Pancreas (tissue), 10 donors: ENCODE measurements around the gene ADGRB2. TPM values are rescaled to one million over a fixed set of nuclear protein-coding genes. Genes with fewer than 3 reads are reported as not detected.

Experiments used
- ATAC-seq, 4 donors: fragments of 200-7000 bp; cut with Tn5 transposase; one replicate each; pipeline versions ENCODE4 v1.8.0 to v1.9.1; 2020; ENCODE audit warnings: mild to moderate bottlenecking in 4 of 4, moderate library complexity in 4 of 4
- DNase-seq, 6 donors: peaks; one replicate each; pipeline ENCODE4 v3.0.0-alpha.2; 2020
- FAIRE-seq: peaks from 2 replicates; lab custom pipeline; 2012; peaks lifted over from hg19 to GRCh38; lab: Jason Lieb, UNC
- H3K27ac ChIP-seq, 4 donors: fragments of 200-600 bp; sonication (generic); 1 replicate in 3 of 4; 2 replicates in 1 of 4; pipeline versions ENCODE4 v1.5.0 to v1.8.0; 2020
- H3K27me3 ChIP-seq, 4 donors: fragments of 200-600 bp; one replicate each; pipeline ENCODE4 v1.8.0; 2021
- H3K36me3 ChIP-seq, 3 donors: fragments of 200-600 bp; sonication (generic) in 1 of 3; one replicate each; pipeline versions ENCODE4 v1.5.0 to v1.8.0; 2020 to 2021
- H3K4me1 ChIP-seq, 3 donors: fragments of 200-600 bp; one replicate each; pipeline ENCODE4 v1.8.0; 2021
- H3K4me3 ChIP-seq, 4 donors: fragments of 200-600 bp; sonication (generic) in 2 of 4; one replicate each; pipeline versions ENCODE4 v1.5.0 to v1.8.0; 2020 to 2021
- H3K9me3 ChIP-seq, 4 donors: fragments of 200-600 bp; one replicate each; pipeline ENCODE4 v1.8.0; 2021
- CTCF ChIP-seq, 4 donors: fragments of 200-600 bp; sonication (generic) in 3 of 4; IDR thresholded peaks; one replicate each; pipeline versions ENCODE4 v1.5.0 to v1.8.0; 2021; ENCODE audit warnings: antibody characterized with exemption in 4 of 4
- WGBS, 2 donors: extraction: QIAGEN DNeasy Blood & Tissue Kit; methylation state at CpG; one replicate each; pipeline ENCODE4 v1.1.7; 2013; 5-methylcytosine and 5-hydroxymethylcytosine counted together
- intact Hi-C, 3 donors: fragments of 100-400 bp; cut with DNase I; formaldehyde crosslinking; loops; one replicate each; pipeline versions ENCODE4 v1.11.1 to v1.14.2; 2022
- polyA plus RNA-seq, 2 donors: library from polyadenylated mRNA; stranded (reverse); fragments of 200-250 nt; gene quantifications; one replicate each; pipeline ENCODE4 v1.2.3, GENCODE V29; 2013
- total RNA-seq, 6 donors: library from RNA; stranded (reverse); fragmentation: NEBNext Ultra II Directional in 4 of 6; extraction: Animal tissue kit (Norgen Biotek cat#: 25700) in 4 of 6; gene quantifications; one replicate each; pipeline versions ENCODE4 v1.2.1 to v1.2.4, GENCODE V29; 2021 to 2023
- donor health status: healthy with polysubstance abuse.
- donor health status: DM: no; HTN: no; CAD: no; lungs with moderate emphysema.
- donor health status: DM: no; HTN: no; CAD: no.
- donor health status: control.
- donor health status: control.
- donor health status: Bipolar disorder and iron deficiency.
- donor health status: DM: yes; HTN: yes; CAD: no.
- donor health status: DM: no; HTN: no; CAD: no.
- donor health status: DM: no; HTN: no; CAD: no.
- donor health status: DM: yes; HTN: yes; CAD: no.

Gene ADGRB2
- total and polyA plus RNA-seq, 8 donors = 0.12 to 1.3 (median 0.43) TPM

GRCh38 chr1:31752952-31753475, 11.1 kb downstream of the ADGRB2 start:
- WGBS, 2 donors = 91 to 94% methylated on average over 12 of the region's 12 CpGs
- DNase-seq = peak in 1 of 6 donors; percentile 44
- no peak overlapping the region for H3K27ac ChIP-seq
- no peak for ATAC-seq
- no peak for TF ChIP-seq CTCF (IDR thresholded peaks at IDR 0.05)
- peaks cover 0 to 7% (median 3%) of the 10 kb centered on the region in 3 donors for H3K4me1 ChIP-seq
- no peak for FAIRE-seq
- no peaks in the 10 kb centered on the region for H3K36me3 ChIP-seq
- no peaks in the 10 kb centered on the region for H3K9me3 ChIP-seq
- intact Hi-C loops = no loop called here
- no peak overlapping the region for H3K4me3 ChIP-seq
- H3K27me3 ChIP-seq = no peaks in the 10 kb centered on the region

- ATAC-seq (no peak), DNase-seq (no peak), FAIRE-seq (no peak)
- no peak for TF ChIP-seq CTCF (IDR thresholded peaks at IDR 0.05)
- H3K36me3 ChIP-seq = no peaks in the 10 kb centered on the region
- H3K9me3 ChIP-seq = no peaks in the 10 kb centered on the region
- 73% methylated on average over 7 of the region's 7 CpGs for WGBS, 2 donors
- H3K27ac ChIP-seq = no peak overlapping the region
- no peak overlapping the region for H3K4me3 ChIP-seq
- H3K27me3 ChIP-seq = no peaks in the 10 kb centered on the region
- intact Hi-C loops = no loop called here
- peaks cover 0 to 7% (median 3%) of the 10 kb centered on the region in 3 donors for H3K4me1 ChIP-seq
Observed at GRCh38 chr1:31752258-31752657, 11.9 kb downstream of the ADGRB2 start.

GRCh38 chr1:31751822-31752241, 12.3 kb downstream of the ADGRB2 start:
- H3K27ac ChIP-seq = no peak overlapping the region
- no peak for TF ChIP-seq CTCF (IDR thresholded peaks at IDR 0.05)
- H3K9me3 ChIP-seq = no peaks in the 10 kb centered on the region
- FAIRE-seq = no peak
- H3K27me3 ChIP-seq = no peaks in the 10 kb centered on the region
- intact Hi-C loops = no loop called here
- peaks cover 0 to 7% (median 3%) of the 10 kb centered on the region in 3 donors for H3K4me1 ChIP-seq
- ATAC-seq = no peak
- no peak overlapping the region for H3K4me3 ChIP-seq
- 70 to 71% methylated on average over 5 of the region's 5 CpGs for WGBS, 2 donors
- DNase-seq = no peak
- no peaks in the 10 kb centered on the region for H3K36me3 ChIP-seq

GRCh38 chr1:31750858-31751510, 13.2 kb downstream of the ADGRB2 start:
- Histone ChIP-seq H3K27me3 (no peaks in the 10 kb centered on the region), H3K4me1 (peaks cover 0 to 7% (median 3%) of the 10 kb centered on the region in 3 donors), H3K27ac (no peak overlapping the region), H3K9me3 (no peaks in the 10 kb centered on the region), H3K36me3 (no peaks in the 10 kb centered on the region), H3K4me3 (no peak overlapping the region)
- FAIRE-seq (no peak), DNase-seq (no peak), ATAC-seq (no peak)
- 66 to 73% methylated on average over 11 of the region's 11 CpGs for WGBS, 2 donors
- no peak for TF ChIP-seq CTCF (IDR thresholded peaks at IDR 0.05)
- intact Hi-C loops = no loop called here
